Measurements from ENCODE around the gene PRKD1.
A peak's percentile ranks its signal among the peaks of the same experiment; 100 is the strongest.
"Not testable (repeated sequence)": the region's sequence is repeated elsewhere in the genome, so short reads cannot be mapped to it uniquely, and the experiment has no call there.

PRKD1 gene

GRCh38 chr14:29846339-29847055 is 81.2 kb downstream of the PRKD1 start:
- no peak overlapping the region for H3K4me3 ChIP-seq (ENCODE audit: severe bottlenecking)
- no peaks in the 10 kb centered on the region for H3K27me3 ChIP-seq (ENCODE audit: insufficient read depth, poor library complexity, severe bottlenecking)
- H3K4me1 ChIP-seq (ENCODE audit: insufficient read depth, poor library complexity, severe bottlenecking) = no peaks in the 10 kb centered on the region
- TF ChIP-seq CTCF (IDR thresholded peaks at IDR 0.05; ENCODE audit: poor library complexity, severe bottlenecking) = no peak
- peak; percentile 38; the same call in 2 of the 3 replicates for ATAC-seq (ENCODE audit: low read depth)
- no peaks in the 10 kb centered on the region for H3K36me3 ChIP-seq (ENCODE audit: low read depth)
- no peak overlapping the region for H3K27ac ChIP-seq (ENCODE audit: poor library complexity, severe bottlenecking)
- no peaks in the 10 kb centered on the region for H3K9me3 ChIP-seq (ENCODE audit: severe bottlenecking)
- DNase-seq (ENCODE audit: low spot score) = no peak

GRCh38 chr14:29843981-29844380 is 83.7 kb downstream of the PRKD1 start:
- Histone ChIP-seq H3K27ac (ENCODE audit: poor library complexity, severe bottlenecking) (no peak overlapping the region), H3K36me3 (ENCODE audit: low read depth) (no peaks in the 10 kb centered on the region), H3K4me1 (ENCODE audit: insufficient read depth, poor library complexity, severe bottlenecking) (no peaks in the 10 kb centered on the region), H3K4me3 (ENCODE audit: severe bottlenecking) (no peak overlapping the region), H3K27me3 (ENCODE audit: insufficient read depth, poor library complexity, severe bottlenecking) (no peaks in the 10 kb centered on the region), H3K9me3 (ENCODE audit: severe bottlenecking) (peaks cover 19% of the 10 kb centered on the region)
- DNase-seq (ENCODE audit: low spot score) (no peak), ATAC-seq (ENCODE audit: low read depth) (no peak)
- TF ChIP-seq CTCF (IDR thresholded peaks at IDR 0.05; ENCODE audit: poor library complexity, severe bottlenecking) = no peak

- ATAC-seq (ENCODE audit: low read depth) (no peak), DNase-seq (ENCODE audit: low spot score) (no peak)
- H3K4me1 ChIP-seq (ENCODE audit: insufficient read depth, poor library complexity, severe bottlenecking) = no peaks in the 10 kb centered on the region
- TF ChIP-seq CTCF (IDR thresholded peaks at IDR 0.05; ENCODE audit: poor library complexity, severe bottlenecking) = no peak
- no peak overlapping the region for H3K27ac ChIP-seq (ENCODE audit: poor library complexity, severe bottlenecking)
- H3K36me3 ChIP-seq (ENCODE audit: low read depth) = no peaks in the 10 kb centered on the region
- peaks cover 19% of the 10 kb centered on the region for H3K9me3 ChIP-seq (ENCODE audit: severe bottlenecking)
- H3K4me3 ChIP-seq (ENCODE audit: severe bottlenecking) = no peak overlapping the region
- no peaks in the 10 kb centered on the region for H3K27me3 ChIP-seq (ENCODE audit: insufficient read depth, poor library complexity, severe bottlenecking)
These were observed 85.4 kb downstream of the PRKD1 start for GRCh38 chr14:29842228-29842627.

GRCh38 chr14:29840369-29840892 is 87.2 kb downstream of the PRKD1 start:
- H3K27ac ChIP-seq (ENCODE audit: poor library complexity, severe bottlenecking); H3K4me1 ChIP-seq (ENCODE audit: insufficient read depth, poor library complexity, severe bottlenecking); H3K4me3 ChIP-seq (ENCODE audit: severe bottlenecking); H3K36me3 ChIP-seq (ENCODE audit: low read depth); H3K27me3 ChIP-seq (ENCODE audit: insufficient read depth, poor library complexity, severe bottlenecking); ATAC-seq (ENCODE audit: low read depth); DNase-seq (ENCODE audit: low spot score): not testable (repeated sequence)
- H3K9me3 ChIP-seq (ENCODE audit: severe bottlenecking) = peaks cover 19% of the 10 kb centered on the region

- not testable (repeated sequence) for H3K4me1 ChIP-seq (ENCODE audit: insufficient read depth, poor library complexity, severe bottlenecking); H3K4me3 ChIP-seq (ENCODE audit: severe bottlenecking); H3K27me3 ChIP-seq (ENCODE audit: insufficient read depth, poor library complexity, severe bottlenecking); H3K27ac ChIP-seq (ENCODE audit: poor library complexity, severe bottlenecking); H3K36me3 ChIP-seq (ENCODE audit: low read depth); ATAC-seq (ENCODE audit: low read depth); DNase-seq (ENCODE audit: low spot score)
- H3K9me3 ChIP-seq (ENCODE audit: severe bottlenecking) = peaks cover 19% of the 10 kb centered on the region
These were observed 88.0 kb downstream of the PRKD1 start for GRCh38 chr14:29839691-29840090.

- H3K4me1 ChIP-seq (ENCODE audit: insufficient read depth, poor library complexity, severe bottlenecking) = no peaks in the 10 kb centered on the region
- no peak for TF ChIP-seq CTCF (IDR thresholded peaks at IDR 0.05; ENCODE audit: poor library complexity, severe bottlenecking)
- H3K9me3 ChIP-seq (ENCODE audit: severe bottlenecking) = peaks cover 19% of the 10 kb centered on the region
These were observed 88.9 kb downstream of the PRKD1 start for GRCh38 chr14:29838752-29839151.

More at GRCh38 chr14:29838752-29839151, 88.9 kb downstream of the PRKD1 start:
- no peak overlapping the region for H3K27ac ChIP-seq (ENCODE audit: poor library complexity, severe bottlenecking)
- no peaks in the 10 kb centered on the region for H3K36me3 ChIP-seq (ENCODE audit: low read depth)
- ATAC-seq (ENCODE audit: low read depth) (no peak), DNase-seq (ENCODE audit: low spot score) (no peak)
- H3K4me3 ChIP-seq (ENCODE audit: severe bottlenecking) = no peak overlapping the region
- no peaks in the 10 kb centered on the region for H3K27me3 ChIP-seq (ENCODE audit: insufficient read depth, poor library complexity, severe bottlenecking)

All from RWPE2 (cell line).